ENCODE results near the gene TNRC6C. TPM values are rescaled to one million over a fixed set of nuclear protein-coding genes. Genes with fewer than 3 reads are reported as not detected.

TNRC6C gene
- total RNA-seq, 2 experiments from 2014 or later, result 50.7 to 57.3 TPM

GRCh38 chr17:78001182-78001581, 42.7 kb downstream of the TNRC6C start:
- no peak for DNase-seq
- Mint-ChIP-seq H3K27ac (peak overlapping the region; percentile 45), H3K27me3 (no peaks in the 10 kb centered on the region), H3K4me1 (ENCODE audit: low read depth) (peaks cover 87% of the 10 kb centered on the region), H3K9me3 (no peaks in the 10 kb centered on the region), H3K36me3 (ENCODE audit: low read depth) (peaks cover 48% of the 10 kb centered on the region), H3K4me3 (peak overlapping the region; percentile 20)
- H3K27me3 ChIP-seq (ENCODE audit: control insufficient read depth in 1 of 2, insufficient read depth in 2 of 2, low read length in 2 of 2), result no peaks in the 10 kb centered on the region
- peaks cover 22% of the 10 kb centered on the region for H3K36me3 ChIP-seq (ENCODE audit: insufficient read depth, low read length)
- ChIA-PET CTCF (no interaction called here), POLR2A (no interaction called here)
- H3K9me3 ChIP-seq (ENCODE audit: control insufficient read depth in 1 of 2, insufficient read depth in 1 of 2, low read length in 2 of 2), result no peaks in the 10 kb centered on the region
- H3K4me3 ChIP-seq (ENCODE audit: low read length), result no peak overlapping the region
- H3K4me1 ChIP-seq (ENCODE audit: insufficient read depth, low read length), result peaks cover 29% of the 10 kb centered on the region
- TF ChIP-seq CTCF (IDR thresholded peaks at IDR 0.05), result no peak
- ATAC-seq (ENCODE audit: poor library complexity), result no peak
- H3K27ac ChIP-seq (ENCODE audit: low read depth in 1 of 2, low read length in 2 of 2), result no peak overlapping the region
- intact Hi-C loops (cut with DNase I, micrococcal nuclease), result loop anchor here in 1 of 2 experiments (2.0 kb wide), 1 partner anchor 40 kb away; no protein-coding TSS in a partner anchor

- peaks cover 21% of the 10 kb centered on the region for H3K36me3 ChIP-seq (ENCODE audit: insufficient read depth, low read length)
- no peaks in the 10 kb centered on the region for H3K9me3 ChIP-seq (ENCODE audit: control insufficient read depth in 1 of 2, insufficient read depth in 1 of 2, low read length in 2 of 2)
- no peaks in the 10 kb centered on the region for H3K27me3 ChIP-seq (ENCODE audit: control insufficient read depth in 1 of 2, insufficient read depth in 2 of 2, low read length in 2 of 2)
- no peak overlapping the region for H3K4me3 ChIP-seq (ENCODE audit: low read length)
- ChIA-PET CTCF (no interaction called here), POLR2A (no interaction called here)
- Mint-ChIP-seq H3K4me1 (ENCODE audit: low read depth) (peaks cover 89% of the 10 kb centered on the region), H3K9me3 (no peaks in the 10 kb centered on the region), H3K4me3 (no peak overlapping the region), H3K27ac (peak overlapping the region; percentile 45), H3K36me3 (ENCODE audit: low read depth) (peaks cover 51% of the 10 kb centered on the region), H3K27me3 (no peaks in the 10 kb centered on the region)
- H3K27ac ChIP-seq (ENCODE audit: low read depth in 1 of 2, low read length in 2 of 2), result no peak overlapping the region
- no peak for TF ChIP-seq CTCF (IDR thresholded peaks at IDR 0.05)
- intact Hi-C loops (cut with DNase I, micrococcal nuclease), result loop anchor here in 1 of 2 experiments (2.0 kb wide), 1 partner anchor 41 kb away; no protein-coding TSS in a partner anchor
- no peak for ATAC-seq (ENCODE audit: poor library complexity)
- DNase-seq, result no peak
- peaks cover 25% of the 10 kb centered on the region for H3K4me1 ChIP-seq (ENCODE audit: insufficient read depth, low read length)
Observed at GRCh38 chr17:78001612-78002011, 43.1 kb downstream of the TNRC6C start.

- Histone ChIP-seq H3K27me3 (ENCODE audit: control insufficient read depth in 1 of 2, insufficient read depth in 2 of 2, low read length in 2 of 2) (no peaks in the 10 kb centered on the region), H3K4me3 (ENCODE audit: low read length) (no peak overlapping the region), H3K36me3 (ENCODE audit: insufficient read depth, low read length) (peaks cover 19% of the 10 kb centered on the region), H3K27ac (ENCODE audit: low read depth in 1 of 2, low read length in 2 of 2) (no peak overlapping the region), H3K9me3 (ENCODE audit: control insufficient read depth in 1 of 2, insufficient read depth in 1 of 2, low read length in 2 of 2) (no peaks in the 10 kb centered on the region), H3K4me1 (ENCODE audit: insufficient read depth, low read length) (peaks cover 20% of the 10 kb centered on the region)
- no peak for ATAC-seq (ENCODE audit: poor library complexity)
- H3K4me1 Mint-ChIP-seq (ENCODE audit: low read depth), result peaks cover 84% of the 10 kb centered on the region
- CTCF ChIA-PET, result no interaction called here
- no peaks in the 10 kb centered on the region for H3K9me3 Mint-ChIP-seq
- no peak for TF ChIP-seq CTCF (IDR thresholded peaks at IDR 0.05)
- DNase-seq, result no peak
- H3K36me3 Mint-ChIP-seq (ENCODE audit: low read depth), result peaks cover 50% of the 10 kb centered on the region
- POLR2A ChIA-PET, result interaction anchor here (3.8 kb wide), 1 partner anchor 44 kb away, joined by 29 read pairs; the partner anchor contains the start of gene TNRC6C
- intact Hi-C loops (cut with DNase I, micrococcal nuclease), result no loop called here
- H3K27ac Mint-ChIP-seq, result peak overlapping the region; percentile 45
- no peaks in the 10 kb centered on the region for H3K27me3 Mint-ChIP-seq
- no peak overlapping the region for H3K4me3 Mint-ChIP-seq
Observed at GRCh38 chr17:78002166-78002565, 43.7 kb downstream of the TNRC6C start.

Data from CD4-positive, alpha-beta T cell (primary cell).